ENCODE data around the gene CLNK. TPM values are rescaled to one million over a fixed set of nuclear protein-coding genes. Genes with fewer than 3 reads are reported as not detected.
"Not testable (repeated sequence)": the region's sequence is repeated elsewhere in the genome, so short reads cannot be mapped to it uniquely, and the experiment has no call there.

CLNK gene
- total and polyA plus RNA-seq, 4 donors, result 0.04 to 0.57 (median 0.14) TPM; not detected in 1

DNA sequence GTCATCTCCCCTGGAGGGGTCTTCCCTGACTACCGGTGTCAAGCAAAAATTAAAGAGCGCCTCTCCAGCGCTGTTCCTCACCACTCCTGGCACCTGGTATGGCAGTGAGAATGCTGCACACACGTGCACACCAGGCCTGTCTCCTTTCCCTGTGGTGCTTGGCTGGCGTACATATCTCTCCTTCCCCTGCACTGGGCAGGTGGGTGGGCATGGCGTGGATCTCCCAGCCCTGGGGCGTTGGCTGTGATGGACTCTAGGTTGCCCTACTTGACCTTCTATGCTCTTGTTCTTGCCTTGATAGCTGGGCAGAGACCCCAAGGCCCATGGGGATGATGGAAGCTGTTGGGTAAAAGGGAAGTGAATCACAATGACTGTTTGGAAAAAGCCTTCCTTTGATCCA, 109.2 kb downstream of the CLNK start:
- Histone ChIP-seq H3K4me1 (ENCODE audit: control insufficient read depth in 5 of 5, insufficient read depth in 5 of 5, low read length in 5 of 5) (peaks cover 0 to 3% (median 0%) of the 10 kb centered on the region in 5 donors), H3K9ac (ENCODE audit: insufficient read depth in 1 of 2, low read length in 2 of 2) (no peak overlapping the region), H3K27me3 (ENCODE audit: control insufficient read depth in 3 of 3, insufficient read depth in 3 of 3, low read length in 2 of 3) (no peaks in the 10 kb centered on the region), H3K36me3 (ENCODE audit: control insufficient read depth in 4 of 4, insufficient read depth in 4 of 4, low read length in 4 of 4) (no peaks in the 10 kb centered on the region), H3K9me3 (ENCODE audit: control insufficient read depth in 4 of 4, insufficient read depth in 3 of 4, low read length in 3 of 4) (no peaks in the 10 kb centered on the region), H3K4me3 (no peak overlapping the region), H3K27ac (ENCODE audit: low read depth in 1 of 2, low read length in 1 of 2) (no peak overlapping the region)
- DNase-seq (no peak), ATAC-seq (ENCODE audit: insufficient read depth, low FRiP score) (no peak)
- TF ChIP-seq, protein P1, sequence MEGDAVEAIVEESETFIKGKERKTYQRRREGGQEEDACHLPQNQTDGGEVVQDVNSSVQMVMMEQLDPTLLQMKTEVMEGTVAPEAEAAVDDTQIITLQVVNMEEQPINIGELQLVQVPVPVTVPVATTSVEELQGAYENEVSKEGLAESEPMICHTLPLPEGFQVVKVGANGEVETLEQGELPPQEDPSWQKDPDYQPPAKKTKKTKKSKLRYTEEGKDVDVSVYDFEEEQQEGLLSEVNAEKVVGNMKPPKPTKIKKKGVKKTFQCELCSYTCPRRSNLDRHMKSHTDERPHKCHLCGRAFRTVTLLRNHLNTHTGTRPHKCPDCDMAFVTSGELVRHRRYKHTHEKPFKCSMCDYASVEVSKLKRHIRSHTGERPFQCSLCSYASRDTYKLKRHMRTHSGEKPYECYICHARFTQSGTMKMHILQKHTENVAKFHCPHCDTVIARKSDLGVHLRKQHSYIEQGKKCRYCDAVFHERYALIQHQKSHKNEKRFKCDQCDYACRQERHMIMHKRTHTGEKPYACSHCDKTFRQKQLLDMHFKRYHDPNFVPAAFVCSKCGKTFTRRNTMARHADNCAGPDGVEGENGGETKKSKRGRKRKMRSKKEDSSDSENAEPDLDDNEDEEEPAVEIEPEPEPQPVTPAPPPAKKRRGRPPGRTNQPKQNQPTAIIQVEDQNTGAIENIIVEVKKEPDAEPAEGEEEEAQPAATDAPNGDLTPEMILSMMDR (IDR thresholded peaks at IDR 0.05; ENCODE audit: control extremely low read depth, extremely low read depth), result no peak
- WGBS, 2 donors, result 83 to 92% methylated on average over 7 of the region's 7 CpGs

DNA sequence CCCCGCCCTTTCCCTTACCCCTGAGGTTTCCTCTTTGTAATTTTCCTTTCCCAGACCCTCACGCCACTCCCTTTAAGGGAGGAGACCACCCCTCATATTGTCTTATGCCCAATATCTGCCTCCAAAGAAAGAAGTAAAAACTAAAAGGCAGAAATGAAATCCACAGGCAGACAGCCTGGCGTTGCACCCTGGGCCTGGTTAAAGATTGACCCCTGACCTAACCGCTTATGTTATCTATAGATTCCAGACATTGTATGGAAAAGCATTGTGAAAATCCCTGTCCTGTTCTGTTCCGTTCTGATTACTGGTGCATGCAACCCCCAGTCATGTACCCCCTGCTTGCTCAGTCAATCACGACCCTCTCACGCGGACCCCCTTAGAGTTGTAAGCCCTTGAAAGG, 110.0 kb downstream of the CLNK start:
- not testable (repeated sequence) for H3K4me3 ChIP-seq; H3K27me3 ChIP-seq (ENCODE audit: control insufficient read depth in 3 of 3, insufficient read depth in 3 of 3, low read length in 2 of 3); H3K4me1 ChIP-seq (ENCODE audit: control insufficient read depth in 5 of 5, insufficient read depth in 5 of 5, low read length in 5 of 5); H3K9ac ChIP-seq (ENCODE audit: insufficient read depth in 1 of 2, low read length in 2 of 2); H3K36me3 ChIP-seq (ENCODE audit: control insufficient read depth in 4 of 4, insufficient read depth in 4 of 4, low read length in 4 of 4); DNase-seq; ATAC-seq (ENCODE audit: insufficient read depth, low FRiP score); H3K9me3 ChIP-seq (ENCODE audit: control insufficient read depth in 4 of 4, insufficient read depth in 3 of 4, low read length in 3 of 4); H3K27ac ChIP-seq (ENCODE audit: low read depth in 1 of 2, low read length in 1 of 2)
- WGBS, 2 donors, result 80 to 92% methylated on average over 8 of the region's 8 CpGs

DNA sequence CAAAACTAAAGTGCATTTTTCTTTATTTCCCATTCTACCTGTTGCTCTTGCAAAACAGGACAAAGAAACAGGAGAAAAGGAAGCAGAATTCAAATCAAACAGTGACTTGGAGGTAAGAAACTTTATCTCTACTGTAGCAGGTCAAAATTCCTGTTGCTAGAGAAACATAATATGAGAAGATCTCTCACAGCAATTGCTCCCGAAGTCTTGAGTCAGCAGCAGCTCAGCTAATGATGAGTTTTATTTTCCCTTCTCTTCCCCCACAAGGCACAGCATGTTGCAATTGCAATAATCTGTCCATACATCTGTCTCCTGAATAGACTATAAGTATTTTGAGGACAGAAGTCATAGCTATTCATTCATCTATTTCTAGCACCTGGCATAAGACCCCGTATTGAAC, 112.7 kb downstream of the CLNK start:
- ATAC-seq (ENCODE audit: insufficient read depth, low FRiP score) (no peak), DNase-seq (no peak)
- H3K36me3 ChIP-seq (ENCODE audit: control insufficient read depth in 4 of 4, insufficient read depth in 4 of 4, low read length in 4 of 4), result no peaks in the 10 kb centered on the region
- WGBS, 2 donors, result 64 to 76% methylated on average over 2 of the region's 2 CpGs
- peaks cover 0 to 4% (median 0%) of the 10 kb centered on the region in 4 donors for H3K9me3 ChIP-seq (ENCODE audit: control insufficient read depth in 4 of 4, insufficient read depth in 3 of 4, low read length in 3 of 4)
- H3K27ac ChIP-seq (ENCODE audit: low read depth in 1 of 2, low read length in 1 of 2), result no peak overlapping the region
- no peak overlapping the region for H3K9ac ChIP-seq (ENCODE audit: insufficient read depth in 1 of 2, low read length in 2 of 2)
- no peak overlapping the region for H3K4me3 ChIP-seq
- no peaks in the 10 kb centered on the region for H3K4me1 ChIP-seq (ENCODE audit: control insufficient read depth in 5 of 5, insufficient read depth in 5 of 5, low read length in 5 of 5)
- no peaks in the 10 kb centered on the region for H3K27me3 ChIP-seq (ENCODE audit: control insufficient read depth in 3 of 3, insufficient read depth in 3 of 3, low read length in 2 of 3)
- TF ChIP-seq, protein P1 (IDR thresholded peaks at IDR 0.05; ENCODE audit: control extremely low read depth, extremely low read depth), result no peak

DNA sequence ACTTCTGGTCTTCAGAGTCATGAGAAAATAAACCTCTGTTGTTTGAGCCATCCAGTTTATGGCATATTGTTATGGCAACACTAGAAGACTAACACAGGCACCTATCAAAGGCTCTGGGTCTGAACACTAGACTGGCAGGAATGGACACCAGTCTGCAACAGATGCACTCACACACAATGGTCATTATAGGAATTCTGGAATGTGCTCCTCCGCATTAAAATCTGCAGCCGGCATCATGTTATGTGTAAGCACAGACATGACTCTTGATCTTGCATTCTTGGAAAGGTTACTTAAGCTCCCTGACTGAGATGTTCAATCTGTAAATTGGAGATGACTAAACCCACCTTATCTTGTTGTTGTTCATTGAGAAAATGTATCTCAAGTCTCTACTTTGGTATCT, 115.1 kb downstream of the CLNK start:
- WGBS, 2 donors, result 89 to 96% methylated on average over 2 of the region's 2 CpGs
- no peak overlapping the region for H3K27ac ChIP-seq (ENCODE audit: low read depth in 1 of 2, low read length in 1 of 2)
- no peaks in the 10 kb centered on the region for H3K36me3 ChIP-seq (ENCODE audit: control insufficient read depth in 4 of 4, insufficient read depth in 4 of 4, low read length in 4 of 4)
- ATAC-seq (ENCODE audit: insufficient read depth, low FRiP score) (no peak), DNase-seq (no peak)
- H3K4me3 ChIP-seq, result no peak overlapping the region
- H3K27me3 ChIP-seq (ENCODE audit: control insufficient read depth in 3 of 3, insufficient read depth in 3 of 3, low read length in 2 of 3), result no peaks in the 10 kb centered on the region
- TF ChIP-seq, protein P1 (IDR thresholded peaks at IDR 0.05; ENCODE audit: control extremely low read depth, extremely low read depth), result no peak
- H3K4me1 ChIP-seq (ENCODE audit: control insufficient read depth in 5 of 5, insufficient read depth in 5 of 5, low read length in 5 of 5), result no peaks in the 10 kb centered on the region
- no peak overlapping the region for H3K9ac ChIP-seq (ENCODE audit: insufficient read depth in 1 of 2, low read length in 2 of 2)
- H3K9me3 ChIP-seq (ENCODE audit: control insufficient read depth in 4 of 4, insufficient read depth in 3 of 4, low read length in 3 of 4), result peaks cover 0 to 4% (median under 1%) of the 10 kb centered on the region in 4 donors
